SK-N-SH treated with all-trans-retinoic acid at 6 μM for 48 hours (cell line): Measurements from ENCODE around the gene KIF17.

ENCODE experiments used
- ATAC-seq: fragments of 200-7000 bp; cut with Tn5 transposase; 3 replicates; pipeline ENCODE4 v1.9.1; 2020; ENCODE audit warnings: mild to moderate bottlenecking, moderate library complexity
- ARNTL ChIP-seq: fragments of 450-650 bp; formaldehyde crosslinking; IDR thresholded peaks from 2 replicates; pipeline ENCODE4 v1.5.0; 2020; ENCODE audit warnings: low read depth, mild to moderate bottlenecking, moderate library complexity, borderline replicate concordance
- CSDC2 ChIP-seq: fragments of 250-450 bp; sonication (Bioruptor Pico); IDR thresholded peaks from 2 replicates; pipeline ENCODE4 v1.5.0; 2020; ENCODE audit warnings: mild to moderate bottlenecking, moderate library complexity
- CSRNP3 ChIP-seq: fragments of 250-450 bp; sonication (Bioruptor Pico); IDR thresholded peaks from 2 replicates; pipeline ENCODE4 v1.5.1; 2021; ENCODE audit warnings: mild to moderate bottlenecking, moderate library complexity
- ESRRG ChIP-seq: fragments of 250-450 bp; sonication (Bioruptor Pico); IDR thresholded peaks from 2 replicates; pipeline ENCODE4 v1.6.1; 2021; ENCODE audit warnings: mild to moderate bottlenecking
- GLIS3 ChIP-seq: fragments of 250-450 bp; sonication (Bioruptor Pico); IDR thresholded peaks from 2 replicates; pipeline ENCODE4 v1.5.0; 2020; ENCODE audit warnings: mild to moderate bottlenecking, moderate library complexity
- ISL1 ChIP-seq: fragments of 250-450 bp; sonication (Bioruptor Pico); IDR thresholded peaks from 2 replicates; pipeline ENCODE4 v2.1.2; 2022; ENCODE audit warnings: mild to moderate bottlenecking, moderate library complexity
- PATZ1 ChIP-seq: fragments of 250-450 bp; sonication (Bioruptor Pico); IDR thresholded peaks from 2 replicates; pipeline ENCODE4 v1.8.0; 2020; ENCODE audit warnings: mild to moderate bottlenecking, moderate library complexity, borderline replicate concordance
- POU6F1 ChIP-seq: fragments of 250-450 bp; sonication (Bioruptor Pico); IDR thresholded peaks from 2 replicates; pipeline ENCODE4 v1.8.0; 2021; ENCODE audit warnings: low read depth, mild to moderate bottlenecking, moderate library complexity, borderline replicate concordance
- PPARA ChIP-seq: fragments of 250-450 bp; sonication (Bioruptor Pico); IDR thresholded peaks from 2 replicates; pipeline ENCODE4 v1.5.0; 2020; ENCODE audit warnings: mild to moderate bottlenecking, borderline replicate concordance
- RARB ChIP-seq: fragments of 250-450 bp; sonication (Bioruptor Pico); IDR thresholded peaks from 2 replicates; pipeline ENCODE4 v1.8.0; 2021; ENCODE audit warnings: mild to moderate bottlenecking, moderate library complexity
- SNAI2 ChIP-seq: fragments of 250-450 bp; sonication (Bioruptor Pico); IDR thresholded peaks from 2 replicates; pipeline ENCODE4 v1.5.0; 2020; ENCODE audit warnings: mild to moderate bottlenecking, moderate library complexity
- TCF4 ChIP-seq: fragments of 250-450 bp; sonication (Bioruptor Pico); IDR thresholded peaks from 2 replicates; pipeline ENCODE4 v1.8.0; 2021; ENCODE audit warnings: mild to moderate bottlenecking, moderate library complexity, borderline replicate concordance
- TOX ChIP-seq: fragments of 250-450 bp; sonication (Bioruptor Pico); IDR thresholded peaks from 2 replicates; pipeline ENCODE4 v1.8.0; 2021; ENCODE audit warnings: mild to moderate bottlenecking, moderate library complexity, borderline replicate concordance
- TSHZ2 ChIP-seq: fragments of 250-450 bp; sonication (Bioruptor Pico); IDR thresholded peaks from 2 replicates; pipeline ENCODE4 v1.5.0; 2020; ENCODE audit warnings: mild to moderate bottlenecking, moderate library complexity
- ZC3H10 ChIP-seq: fragments of 250-450 bp; sonication (Bioruptor Pico); IDR thresholded peaks from 2 replicates; pipeline ENCODE4 v1.5.1; 2021; ENCODE audit warnings: mild to moderate bottlenecking, moderate library complexity
- ZFP3 ChIP-seq: fragments of 250-450 bp; sonication (Bioruptor Pico); IDR thresholded peaks from 2 replicates; pipeline ENCODE4 v1.5.0; 2020; ENCODE audit warnings: mild to moderate bottlenecking, moderate library complexity
- ZFP30 ChIP-seq: fragments of 450-650 bp; formaldehyde crosslinking; IDR thresholded peaks from 2 replicates; pipeline ENCODE4 v1.5.0; 2022; ENCODE audit warnings: mild to moderate bottlenecking, moderate library complexity
- ZNF565 ChIP-seq: fragments of 450-650 bp; formaldehyde crosslinking; conservative IDR thresholded peaks from 2 replicates; pipeline ENCODE4 v1.5.0; 2020; ENCODE audit warnings: low read depth, mild to moderate bottlenecking, moderate library complexity
- ZNF70 ChIP-seq: fragments of 450-650 bp; formaldehyde crosslinking; IDR thresholded peaks from 2 replicates; pipeline ENCODE4 v1.5.0; 2020; ENCODE audit warnings: mild to moderate bottlenecking, moderate library complexity
- ZNF8 ChIP-seq: fragments of 450-650 bp; formaldehyde crosslinking; IDR thresholded peaks from 2 replicates; pipeline ENCODE4 v1.5.0; 2020; ENCODE audit warnings: mild to moderate bottlenecking, moderate library complexity

The KIF17 gene

GRCh38 chr1:20721117-20722061, 3.6 kb upstream of the KIF17 start:
- ATAC-seq = no peak
- TF ChIP-seq PATZ1 (CRISPR knock-in tag) (no peak), ISL1 (CRISPR knock-in tag) (no peak), GLIS3 (CRISPR knock-in tag) (no peak), ZFP30 (CRISPR knock-in tag) (no peak), ZNF70 (CRISPR knock-in tag) (no peak), ZNF565 (CRISPR knock-in tag) (no peak), POU6F1 (CRISPR knock-in tag) (no peak), SNAI2 (CRISPR knock-in tag) (no peak), CSRNP3 (CRISPR knock-in tag) (no peak), TCF4 (CRISPR knock-in tag) (no peak), TOX (CRISPR knock-in tag) (no peak), TSHZ2 (CRISPR knock-in tag) (no peak), ZNF8 (CRISPR knock-in tag) (no peak), ZC3H10 (CRISPR knock-in tag) (no peak), ARNTL (no peak), CSDC2 (CRISPR knock-in tag) (no peak), RARB (CRISPR knock-in tag) (no peak), ESRRG (CRISPR knock-in tag) (no peak), ZFP3 (CRISPR knock-in tag) (no peak)

- TF ChIP-seq PPARA (CRISPR knock-in tag) = no peak
- TF ChIP-seq CSRNP3 (CRISPR knock-in tag) = no peak
- no peak for TF ChIP-seq CSDC2 (CRISPR knock-in tag)
- no peak for TF ChIP-seq PATZ1 (CRISPR knock-in tag)
- TF ChIP-seq POU6F1 (CRISPR knock-in tag) = no peak
- no peak for TF ChIP-seq SNAI2 (CRISPR knock-in tag)
- no peak for TF ChIP-seq ZFP3 (CRISPR knock-in tag)
- no peak for TF ChIP-seq ARNTL
- no peak for ATAC-seq
Measured at GRCh38 chr1:20720631-20721091, 2.9 kb upstream of the KIF17 start.
